Fibroblast of mammary gland (primary cell): ENCODE results near the gene TCF7L2.

Experiments used
- DNase-seq: peaks from one replicate; pipeline ENCODE4 v3.0.0-alpha.2; 2010; ENCODE audit warnings: low read depth
- H3K4me3 ChIP-seq: 2 replicates; pipeline ENCODE4 v1.5.1; 2011; ENCODE audit warnings: low read depth, mild to moderate bottlenecking, low read length, moderate library complexity; ENCODE audit not compliant: control insufficient read depth
- CTCF ChIP-seq: conservative IDR thresholded peaks from 2 replicates; pipeline ENCODE4 v1.5.1; 2011; ENCODE audit warnings: low read depth, low read length, inconsistent platforms; ENCODE audit not compliant: control insufficient read depth, insufficient read depth

The TCF7L2 gene

GRCh38 chr10:113007343-113007771 is 57.3 kb downstream of the TCF7L2 start:
- no peak overlapping the region for H3K4me3 ChIP-seq
- DNase-seq, result no peak
- TF ChIP-seq CTCF, result no peak

- no peak overlapping the region for H3K4me3 ChIP-seq
- no peak for TF ChIP-seq CTCF
- no peak for DNase-seq
These were observed 57.8 kb downstream of the TCF7L2 start for GRCh38 chr10:113007821-113008220.

- H3K4me3 ChIP-seq, result no peak overlapping the region
- no peak for TF ChIP-seq CTCF
- no peak for DNase-seq
These were observed 61.7 kb downstream of the TCF7L2 start for GRCh38 chr10:113011592-113012374.

- DNase-seq, result no peak
- no peak overlapping the region for H3K4me3 ChIP-seq
- no peak for TF ChIP-seq CTCF
These were observed 65.2 kb downstream of the TCF7L2 start for GRCh38 chr10:113015201-113015600.

GRCh38 chr10:113017376-113017775 is 67.3 kb downstream of the TCF7L2 start:
- DNase-seq, result no peak
- no peak for TF ChIP-seq CTCF
- no peak overlapping the region for H3K4me3 ChIP-seq

- TF ChIP-seq CTCF, result no peak
- DNase-seq, result no peak
- H3K4me3 ChIP-seq, result no peak overlapping the region
These were observed 68.0 kb downstream of the TCF7L2 start for GRCh38 chr10:113018034-113018433.
